Neural progenitor cell (in vitro differentiated cells): ENCODE data around the gene RAB5A. TPM values are rescaled to one million over a fixed set of nuclear protein-coding genes. Genes with fewer than 3 reads are reported as not detected.

Source experiments
- DNase-seq: peaks from one replicate; pipeline ENCODE4 v3.0.0-alpha.2; 2016; ENCODE audit warnings: low spot score
- H2AFZ ChIP-seq: fragments of 200-600 bp; sonication (generic); replicated peaks from 2 replicates; pipeline ENCODE4 v1.6.1; 2016; ENCODE audit warnings: antibody characterized with exemption
- H3F3A ChIP-seq: fragments of 200-600 bp; sonication (generic); 2 replicates; pipeline ENCODE4 v1.6.1; 2016; ENCODE audit warnings: antibody characterized with exemption, low read depth
- H3K27ac ChIP-seq: fragments of 200-600 bp; sonication (generic); 2 replicates; pipeline ENCODE4 v1.5.1; 2016; ENCODE audit warnings: mild to moderate bottlenecking
- H3K27me3 ChIP-seq: fragments of 200-600 bp; sonication (generic); 2 replicates; pipeline ENCODE4 v1.6.1; 2016; ENCODE audit warnings: mild to moderate bottlenecking, moderate library complexity
- H3K36me3 ChIP-seq: fragments of 200-600 bp; sonication (generic); 2 replicates; pipeline ENCODE4 v1.5.1; 2016
- H3K4me1 ChIP-seq: fragments of 200-600 bp; sonication (generic); 2 replicates; pipeline ENCODE4 v1.6.1; 2016; ENCODE audit warnings: mixed run types
- H3K4me2 ChIP-seq: fragments of 200-600 bp; sonication (generic); 2 replicates; pipeline ENCODE4 v1.6.1; 2016
- H3K4me3 ChIP-seq: fragments of 200-600 bp; sonication (generic); 2 replicates; pipeline ENCODE4 v1.5.1; 2016
- H3K79me2 ChIP-seq: fragments of 200-600 bp; sonication (generic); 2 replicates; pipeline ENCODE4 v1.6.1; 2016; ENCODE audit warnings: low read depth
- H3K9ac ChIP-seq: fragments of 200-600 bp; sonication (generic); 2 replicates; pipeline ENCODE4 v1.6.1; 2016
- H3K9me3 ChIP-seq: fragments of 200-600 bp; sonication (generic); 2 replicates; pipeline ENCODE4 v1.5.1; 2016; ENCODE audit warnings: low read depth
- H4K20me1 ChIP-seq: fragments of 200-600 bp; sonication (generic); 2 replicates; pipeline ENCODE4 v1.6.1; 2016; ENCODE audit warnings: low read depth
- H3K27ac Mint-ChIP-seq: 3 replicates; pipeline ENCODE4 v1.8.0; 2021; ENCODE audit warnings: mixed read lengths
- H3K27me3 Mint-ChIP-seq: 2 replicates; pipeline ENCODE4 v1.8.0; 2022; ENCODE audit warnings: low read depth, mild to moderate bottlenecking, inconsistent platforms, moderate library complexity, mixed read lengths; ENCODE audit not compliant: insufficient read depth
- H3K36me3 Mint-ChIP-seq: 3 replicates; pipeline ENCODE4 v1.8.0; 2021; ENCODE audit warnings: mixed read lengths
- H3K4me1 Mint-ChIP-seq: 3 replicates; pipeline ENCODE4 v1.8.0; 2021; ENCODE audit warnings: mixed read lengths
- H3K4me3 Mint-ChIP-seq: 3 replicates; pipeline ENCODE4 v1.8.0; 2021; ENCODE audit warnings: mild to moderate bottlenecking, moderate library complexity, mixed read lengths
- H3K9me3 Mint-ChIP-seq: 3 replicates; pipeline ENCODE4 v1.8.0; 2020; ENCODE audit warnings: mixed read lengths
- CTCF ChIP-seq: fragments of 200-600 bp; sonication (generic); IDR thresholded peaks from 2 replicates; pipeline ENCODE4 v1.5.1; 2017; ENCODE audit warnings: antibody characterized with exemption, mild to moderate bottlenecking
- EZH2 ChIP-seq: fragments of 200-600 bp; sonication (generic); IDR thresholded peaks from 2 replicates; pipeline ENCODE4 v1.6.1; 2017; ENCODE audit warnings: antibody characterized with exemption, mild to moderate bottlenecking, moderate library complexity
- EZH2phosphoT487 ChIP-seq: fragments of 200-600 bp; sonication (generic); IDR thresholded peaks from 2 replicates; pipeline ENCODE4 v1.6.1; 2017; ENCODE audit warnings: antibody characterized with exemption
- total RNA-seq: library from RNA; depleted of rRNA; stranded (reverse); fragments of >200 nt; gene quantifications from 2 replicates; pipeline ENCODE4 v1.2.3, GENCODE V29; 2015; ENCODE audit warnings: low replicate concordance

The RAB5A gene
- total RNA-seq, 1 donor from 2014 or later = 96.3 TPM

- Mint-ChIP-seq H3K27ac (no peak overlapping the region), H3K4me1 (no peaks in the 10 kb centered on the region), H3K9me3 (no peaks in the 10 kb centered on the region), H3K27me3 (no peaks in the 10 kb centered on the region), H3K4me3 (no peak overlapping the region), H3K36me3 (no peaks in the 10 kb centered on the region)
- H3K4me2 ChIP-seq = no peak overlapping the region
- no peak for DNase-seq
- H2AFZ ChIP-seq = no peak overlapping the region
- TF ChIP-seq EZH2phosphoT487 (no peak), CTCF (no peak), EZH2 (no peak)
- H3K9ac ChIP-seq = no peak overlapping the region
- no peaks in the 10 kb centered on the region for H3K36me3 ChIP-seq
- no peaks in the 10 kb centered on the region for H3F3A ChIP-seq
- H3K27ac ChIP-seq = no peak overlapping the region
- H3K4me1 ChIP-seq = no peaks in the 10 kb centered on the region
- no peaks in the 10 kb centered on the region for H3K27me3 ChIP-seq
- no peaks in the 10 kb centered on the region for H4K20me1 ChIP-seq
- H3K9me3 ChIP-seq = no peaks in the 10 kb centered on the region
- no peaks in the 10 kb centered on the region for H3K79me2 ChIP-seq
- no peak overlapping the region for H3K4me3 ChIP-seq
Measured at GRCh38 chr3:20008646-20009045, 61.7 kb downstream of the RAB5A start.

GRCh38 chr3:20012164-20012563 lies 65.3 kb downstream of the RAB5A start, which contains the start of gene PP2D1:
Gene PP2D1, minus strand, starts transcription at chr3:20012264. Its CDS starts 192 bp downstream, at chr3:20012072.
- no peaks in the 10 kb centered on the region for H3K9me3 ChIP-seq
- Mint-ChIP-seq H3K4me1 (no peaks in the 10 kb centered on the region), H3K4me3 (no peak within 1 kb of the TSS), H3K27me3 (no peaks in the 10 kb centered on the region), H3K9me3 (no peaks in the 10 kb centered on the region), H3K27ac (no peak within 1 kb of the TSS), H3K36me3 (no peaks in the 10 kb centered on the region)
- H3K79me2 ChIP-seq = no peaks in the 10 kb centered on the region
- H3F3A ChIP-seq = no peaks in the 10 kb centered on the region
- no peak within 1 kb of the TSS for H3K9ac ChIP-seq
- H2AFZ ChIP-seq = no peak within 1 kb of the TSS
- no peaks in the 10 kb centered on the region for H3K4me1 ChIP-seq
- H3K36me3 ChIP-seq = no peaks in the 10 kb centered on the region
- no peak within 1 kb of the TSS for H3K4me2 ChIP-seq
- no peak for TF ChIP-seq EZH2phosphoT487
- TF ChIP-seq EZH2 = no peak
- no peak for TF ChIP-seq CTCF
- H3K27ac ChIP-seq = no peak within 1 kb of the TSS
- no peaks in the 10 kb centered on the region for H4K20me1 ChIP-seq
- no peaks in the 10 kb centered on the region for H3K27me3 ChIP-seq
- no peak for DNase-seq
- no peak within 1 kb of the TSS for H3K4me3 ChIP-seq

GRCh38 chr3:20013396-20013795 lies 66.5 kb downstream of the RAB5A start:
- Histone ChIP-seq H2AFZ (no peak overlapping the region), H3K79me2 (no peaks in the 10 kb centered on the region), H3K4me2 (no peak overlapping the region), H3K4me3 (no peak overlapping the region), H3K4me1 (no peaks in the 10 kb centered on the region), H3K9ac (no peak overlapping the region), H3F3A (no peaks in the 10 kb centered on the region), H3K9me3 (no peaks in the 10 kb centered on the region), H3K27ac (no peak overlapping the region), H4K20me1 (no peaks in the 10 kb centered on the region), H3K36me3 (no peaks in the 10 kb centered on the region), H3K27me3 (no peaks in the 10 kb centered on the region)
- DNase-seq = no peak
- Mint-ChIP-seq H3K27ac (no peak overlapping the region), H3K36me3 (no peaks in the 10 kb centered on the region), H3K9me3 (no peaks in the 10 kb centered on the region), H3K27me3 (no peaks in the 10 kb centered on the region), H3K4me3 (no peak overlapping the region), H3K4me1 (no peaks in the 10 kb centered on the region)
- no peak for TF ChIP-seq EZH2phosphoT487
- no peak for TF ChIP-seq EZH2
- no peak for TF ChIP-seq CTCF
